BLaER1 treated with 17β-estradiol and CSF1 and Interleukin-3, amounts not matched to agents 10 nM and 100 nM (cell line): ENCODE results near the gene PANK1.

ENCODE experiments used
- H3K27ac ChIP-seq, 11 experiments: shearing (Covaris generic); formaldehyde crosslinking; 2 replicates each; pipeline ENCODE4 v1.8.1; 2022
- H3K27me3 ChIP-seq, 11 experiments: shearing (Covaris generic); formaldehyde crosslinking; 2 replicates each; pipeline ENCODE4 v1.8.1; 2022
- H3K36me3 ChIP-seq, 11 experiments: shearing (Covaris generic); formaldehyde crosslinking; 2 replicates each; pipeline ENCODE4 v1.8.1; 2022
- H3K4me1 ChIP-seq, 10 experiments: shearing (Covaris generic); formaldehyde crosslinking; 2 replicates each; pipeline ENCODE4 v1.8.1; 2022
- H3K4me2 ChIP-seq, 11 experiments: shearing (Covaris generic); formaldehyde crosslinking; 2 replicates each; pipeline ENCODE4 v1.8.1; 2022
- H3K4me3 ChIP-seq, 10 experiments: shearing (Covaris generic); formaldehyde crosslinking; 2 replicates each; pipeline ENCODE4 v1.8.1; 2022
- H3K9ac ChIP-seq, 11 experiments: shearing (Covaris generic); formaldehyde crosslinking; 2 replicates each; pipeline ENCODE4 v1.8.1; 2022
- H3K9me3 ChIP-seq, 11 experiments: shearing (Covaris generic); formaldehyde crosslinking; replicated peaks in 1 of 11; 2 replicates each; pipeline ENCODE4 v1.8.1; 2022
- H4K20me1 ChIP-seq, 11 experiments: shearing (Covaris generic); formaldehyde crosslinking; 2 replicates each; pipeline ENCODE4 v1.8.1; 2022
- Cebpa-rat ChIP-seq, 11 experiments: shearing (Covaris generic); IDR thresholded peaks; 2 replicates each; pipeline ENCODE4 v1.8.1; 2022

The PANK1 gene

DNA sequence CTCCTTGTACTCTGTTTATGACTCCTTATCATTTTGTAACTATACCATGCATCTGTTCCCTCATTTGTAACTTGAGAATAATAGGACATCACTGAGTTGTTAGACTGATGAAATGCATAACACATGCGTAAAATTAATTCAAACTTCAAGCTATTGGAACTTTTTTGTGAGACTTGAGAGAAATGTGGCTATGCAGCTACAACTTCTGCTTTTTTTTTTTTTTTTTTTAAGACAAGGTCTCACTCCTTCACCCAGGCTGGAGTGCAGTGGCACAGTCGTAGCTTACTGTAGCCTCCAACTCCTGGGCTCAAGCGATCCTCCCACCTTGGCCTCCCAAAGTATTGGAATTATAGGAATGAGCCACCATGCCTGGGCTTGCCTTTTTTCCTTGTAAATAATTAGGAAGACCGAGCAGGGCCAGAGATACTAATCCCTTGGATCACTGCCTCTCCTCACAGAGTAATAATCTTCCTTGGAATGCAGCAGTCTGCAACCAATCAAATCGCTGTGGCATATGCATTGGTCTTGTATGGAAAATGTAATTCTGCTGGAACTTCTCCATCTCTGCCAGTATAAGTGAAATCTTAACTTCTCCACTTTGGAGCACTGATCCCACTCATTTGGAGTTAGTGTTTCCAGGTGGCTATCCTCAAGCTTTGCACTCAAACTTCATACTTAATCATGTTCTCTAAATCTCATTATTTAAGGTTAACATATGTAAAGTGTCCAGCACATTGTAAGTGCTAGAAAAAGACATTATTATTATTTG, 2.0 kb upstream of the PANK1 start:
- Histone ChIP-seq H3K9ac (no peak overlapping the region), H3K4me1 (peaks cover 28 to 38% (median 31%) of the 10 kb centered on the region in 10 experiments), H3K27me3 (no peaks in the 10 kb centered on the region), H3K27ac (no peak overlapping the region), H3K36me3 (no peaks in the 10 kb centered on the region), H4K20me1 (peaks cover 0 to 9% (median 0%) of the 10 kb centered on the region in 11 experiments; a peak in 4 of 22 replicates), H3K9me3 (peaks cover 0 to 5% (median 0%) of the 10 kb centered on the region in 11 experiments; a peak in 1 of 22 replicates), H3K4me3 (no peak overlapping the region), H3K4me2 (peak overlapping the region in 6 of 11 experiments; percentile 89 to 91 (median 89); a peak in 4 of 22 replicates)
- TF ChIP-seq Cebpa-rat (IDR thresholded peaks at IDR 0.05), result no peak

DNA sequence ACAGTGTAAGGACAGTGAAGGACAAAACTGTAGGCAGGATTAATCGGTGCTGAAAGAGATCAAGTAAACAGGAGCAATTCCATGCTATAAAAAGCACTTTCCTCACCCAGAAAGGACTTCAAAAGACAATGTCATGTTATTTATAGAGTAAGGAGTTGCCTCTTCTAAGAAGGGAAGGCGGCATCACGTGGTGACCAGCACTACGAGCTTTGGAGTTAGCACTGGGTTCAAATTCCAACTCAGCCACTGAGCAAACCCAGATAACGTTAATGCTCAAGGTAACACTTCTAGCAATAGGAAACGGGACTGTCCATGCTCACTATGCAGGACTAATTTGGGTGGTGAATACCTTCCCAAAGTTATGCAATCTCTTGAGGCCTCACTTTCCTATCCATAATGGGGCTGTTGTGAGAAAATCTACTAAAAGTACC, 715 bp upstream of the PANK1 start:
- TF ChIP-seq Cebpa-rat (IDR thresholded peaks at IDR 0.05), result no peak
- peak overlapping the region in 9 of 11 experiments; percentile 79 to 92 (median 88); a peak in 18 of 22 replicates for H3K27ac ChIP-seq
- H3K9ac ChIP-seq, result peak overlapping the region in 10 of 11 experiments; percentile 72 to 91 (median 88); a peak in 20 of 22 replicates
- H3K4me3 ChIP-seq, result peak overlapping the region; percentile 79 to 95 (median 89); a peak in 19 of 20 replicates
- peak overlapping the region; percentile 73 to 93 (median 89) for H3K4me2 ChIP-seq
- H3K36me3 ChIP-seq, result no peaks in the 10 kb centered on the region; a peak in 1 of 22 replicates
- no peaks in the 10 kb centered on the region for H3K27me3 ChIP-seq
- H3K4me1 ChIP-seq, result peaks cover 23 to 31% (median 24%) of the 10 kb centered on the region in 10 experiments
- H4K20me1 ChIP-seq, result peaks cover 0 to 12% (median 0%) of the 10 kb centered on the region in 11 experiments; a peak in 4 of 22 replicates
- H3K9me3 ChIP-seq, result peaks cover 0 to 5% (median 0%) of the 10 kb centered on the region in 11 experiments; a peak in 1 of 22 replicates

DNA sequence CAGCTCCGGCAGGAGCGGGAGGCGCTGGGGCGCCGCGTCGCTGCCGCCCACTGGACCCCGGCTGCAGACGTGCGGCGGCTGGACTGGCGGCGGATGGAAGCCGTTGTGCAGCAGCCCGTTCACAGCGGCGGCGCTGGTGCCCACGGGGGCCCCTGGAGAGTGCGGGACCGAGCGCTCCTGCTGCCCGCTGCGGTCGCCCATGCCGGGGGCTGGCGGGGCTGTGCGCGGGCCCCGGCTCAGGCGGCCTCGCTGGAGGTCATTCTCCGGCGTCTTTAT, 413 bp downstream of the PANK1 start:
- Histone ChIP-seq H3K27ac (peak overlapping the region; percentile 1 to 92 (median 86); a peak in 21 of 22 replicates), H3K9me3 (peaks cover 0 to 5% (median 0%) of the 10 kb centered on the region in 11 experiments; a peak in 1 of 22 replicates), H3K9ac (peak overlapping the region; percentile 72 to 91 (median 88)), H3K4me3 (peak overlapping the region; percentile 79 to 95 (median 89)), H3K4me1 (peaks cover 23 to 31% (median 24%) of the 10 kb centered on the region in 10 experiments), H3K36me3 (peaks cover 0 to 4% (median 0%) of the 10 kb centered on the region in 11 experiments; a peak in 4 of 22 replicates), H3K4me2 (peak overlapping the region; percentile 73 to 93 (median 89)), H3K27me3 (no peaks in the 10 kb centered on the region), H4K20me1 (peaks cover 0 to 12% (median 0%) of the 10 kb centered on the region in 11 experiments; a peak in 4 of 22 replicates)
- TF ChIP-seq Cebpa-rat (IDR thresholded peaks at IDR 0.05), result no peak

DNA sequence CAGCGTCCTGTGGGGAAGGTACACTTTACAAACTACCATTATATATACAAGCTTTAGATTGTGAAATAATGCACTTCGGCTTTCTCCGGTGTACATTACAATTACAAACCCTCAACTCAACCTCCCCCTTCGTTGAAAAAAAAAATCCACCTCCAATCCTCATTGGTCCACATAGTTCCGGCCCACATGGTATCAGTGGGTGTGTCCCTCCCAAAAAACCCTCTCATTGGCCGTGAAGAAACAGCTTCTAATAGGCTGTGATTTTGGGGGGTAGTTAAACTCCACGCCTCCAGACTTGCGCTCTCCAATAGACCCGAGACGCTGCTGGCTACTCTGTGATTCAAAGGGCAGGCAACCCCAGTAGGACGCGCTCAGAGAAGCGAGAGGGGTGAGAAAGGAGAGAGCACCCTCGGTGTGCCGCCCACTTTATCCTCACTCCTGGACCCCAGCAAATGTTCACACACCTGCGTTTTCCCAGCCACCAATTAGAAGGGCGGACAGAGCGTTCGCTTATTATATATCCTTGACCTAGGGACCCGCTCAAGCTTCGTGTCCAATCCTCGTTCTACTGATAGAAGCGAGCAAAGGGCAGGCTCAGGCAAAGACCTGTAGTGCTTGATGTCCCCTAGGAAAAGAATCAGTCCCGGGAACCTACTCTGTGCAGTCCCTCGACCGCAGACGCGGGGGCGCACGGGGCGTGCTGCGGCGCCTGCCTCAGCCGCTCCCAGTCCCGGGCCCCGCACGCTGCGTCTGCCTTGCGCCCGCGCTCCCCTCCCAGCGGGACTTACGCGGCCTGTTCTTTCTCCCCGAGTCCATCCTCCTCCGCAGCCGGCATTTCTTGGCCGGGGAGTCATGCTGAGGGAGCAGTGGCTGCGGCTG, 991 bp downstream of the PANK1 start:
- Histone ChIP-seq H3K4me3 (peak overlapping the region; percentile 79 to 95 (median 89)), H4K20me1 (peaks cover 0 to 12% (median 0%) of the 10 kb centered on the region in 11 experiments; a peak in 5 of 22 replicates), H3K9me3 (peaks cover 0 to 2% (median 0%) of the 10 kb centered on the region in 11 experiments; a peak in 1 of 22 replicates), H3K27ac (peak overlapping the region; percentile 1 to 92 (median 86); a peak in 21 of 22 replicates), H3K9ac (peak overlapping the region; percentile 72 to 91 (median 88)), H3K27me3 (no peaks in the 10 kb centered on the region), H3K4me1 (peaks cover 23 to 31% (median 24%) of the 10 kb centered on the region in 10 experiments), H3K36me3 (peaks cover 0 to 10% (median 2%) of the 10 kb centered on the region in 11 experiments; a peak in 6 of 22 replicates), H3K4me2 (peak overlapping the region; percentile 73 to 93 (median 89))
- peak in 3 of 11 experiments; percentile 27 to 53 (median 46); a peak in 5 of 22 replicates for TF ChIP-seq Cebpa-rat (IDR thresholded peaks at IDR 0.05)

DNA sequence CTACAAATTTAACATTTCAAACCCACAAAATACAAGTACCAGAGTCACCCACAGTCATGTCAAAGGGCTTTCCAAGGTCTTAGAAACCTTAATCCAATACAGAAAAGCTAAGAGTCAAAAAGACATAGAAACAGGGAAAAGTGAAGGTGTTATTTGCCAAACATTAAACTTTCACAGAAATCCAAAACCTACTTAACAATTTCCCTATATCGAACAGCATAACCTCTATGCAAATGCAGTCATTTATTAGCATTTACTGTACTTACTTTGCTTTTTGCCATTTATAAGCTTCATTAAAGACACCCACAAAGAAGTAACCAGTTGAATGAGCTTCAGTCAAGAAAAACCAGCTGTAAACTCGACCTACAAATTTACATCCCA, 1.6 kb downstream of the PANK1 start:
- Histone ChIP-seq H3K4me1 (peaks cover 23 to 31% (median 24%) of the 10 kb centered on the region in 10 experiments), H3K27ac (peak overlapping the region in 9 of 11 experiments; percentile 4 to 89 (median 14); a peak in 11 of 22 replicates), H3K27me3 (no peaks in the 10 kb centered on the region), H3K9me3 (no peaks in the 10 kb centered on the region), H3K4me3 (peak overlapping the region; percentile 79 to 95 (median 89)), H3K9ac (peak overlapping the region; percentile 35 to 91 (median 80); a peak in 18 of 22 replicates), H3K4me2 (peak overlapping the region; percentile 73 to 93 (median 89)), H4K20me1 (peaks cover 0 to 12% (median 0%) of the 10 kb centered on the region in 11 experiments; a peak in 5 of 22 replicates), H3K36me3 (peaks cover 0 to 16% (median 6%) of the 10 kb centered on the region in 11 experiments; a peak in 9 of 22 replicates)
- no peak for TF ChIP-seq Cebpa-rat (IDR thresholded peaks at IDR 0.05)

DNA sequence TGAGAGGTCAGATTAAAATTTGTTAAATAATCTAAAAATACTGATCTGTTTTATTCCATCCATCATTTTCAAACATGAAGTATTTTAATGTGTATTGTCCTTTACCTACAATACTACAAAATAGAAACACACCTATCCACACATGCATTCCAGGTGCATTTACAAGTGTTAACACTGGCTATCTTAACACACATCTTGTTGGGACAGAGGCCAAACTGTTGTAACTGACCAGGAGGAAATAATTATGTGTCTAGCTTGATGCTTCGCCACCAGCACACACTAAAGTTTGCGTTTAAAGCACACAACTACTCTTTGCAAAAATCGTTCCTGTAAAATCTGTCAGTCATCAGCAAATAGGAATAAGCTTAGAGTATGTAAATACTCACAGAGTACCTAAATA, 2.8 kb downstream of the PANK1 start:
- no peak overlapping the region for H3K9ac ChIP-seq
- no peaks in the 10 kb centered on the region for H3K27me3 ChIP-seq
- H3K4me2 ChIP-seq, result peak overlapping the region in 5 of 11 experiments; percentile 73 to 89 (median 89); a peak in 3 of 22 replicates
- peaks cover 0 to 12% (median 0%) of the 10 kb centered on the region in 11 experiments; a peak in 5 of 22 replicates for H4K20me1 ChIP-seq
- H3K4me1 ChIP-seq, result peaks cover 23 to 31% (median 24%) of the 10 kb centered on the region in 10 experiments
- no peak overlapping the region for H3K4me3 ChIP-seq
- no peak overlapping the region for H3K27ac ChIP-seq
- peaks cover 0 to 27% (median 14%) of the 10 kb centered on the region in 11 experiments; a peak in 14 of 22 replicates for H3K36me3 ChIP-seq
- TF ChIP-seq Cebpa-rat (IDR thresholded peaks at IDR 0.05), result no peak
- H3K9me3 ChIP-seq, result peaks cover 0 to 3% (median 0%) of the 10 kb centered on the region in 11 experiments; a peak in 1 of 22 replicates

DNA sequence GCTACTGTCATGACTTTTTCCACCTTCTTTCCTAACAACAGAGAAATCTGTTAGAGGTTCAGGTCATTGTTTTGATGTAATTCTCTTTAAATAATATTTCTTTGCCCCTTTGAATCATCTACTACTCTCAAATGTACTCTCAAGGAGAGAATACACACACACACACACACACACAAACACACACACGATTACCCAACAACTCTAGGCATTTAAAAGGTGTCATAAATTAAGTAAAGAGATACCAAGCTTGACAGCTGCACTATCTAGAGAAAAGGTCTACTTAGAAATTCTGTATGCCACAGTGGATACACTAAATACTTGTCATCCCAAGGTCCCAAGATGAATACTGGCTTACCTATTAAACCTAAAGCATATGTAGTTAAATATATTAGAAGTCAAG, 4.8 kb downstream of the PANK1 start:
- Histone ChIP-seq H3K4me3 (no peak overlapping the region), H3K9ac (no peak overlapping the region), H3K4me2 (no peak overlapping the region), H3K27me3 (no peaks in the 10 kb centered on the region), H4K20me1 (peaks cover 0 to 12% (median 0%) of the 10 kb centered on the region in 11 experiments; a peak in 5 of 22 replicates), H3K4me1 (peaks cover 5 to 17% (median 9%) of the 10 kb centered on the region in 10 experiments), H3K9me3 (peaks cover 0 to 6% (median 0%) of the 10 kb centered on the region in 11 experiments; a peak in 2 of 22 replicates), H3K36me3 (peaks cover 5 to 46% (median 28%) of the 10 kb centered on the region in 11 experiments; a peak in 18 of 22 replicates), H3K27ac (no peak overlapping the region)
- no peak for TF ChIP-seq Cebpa-rat (IDR thresholded peaks at IDR 0.05)

DNA sequence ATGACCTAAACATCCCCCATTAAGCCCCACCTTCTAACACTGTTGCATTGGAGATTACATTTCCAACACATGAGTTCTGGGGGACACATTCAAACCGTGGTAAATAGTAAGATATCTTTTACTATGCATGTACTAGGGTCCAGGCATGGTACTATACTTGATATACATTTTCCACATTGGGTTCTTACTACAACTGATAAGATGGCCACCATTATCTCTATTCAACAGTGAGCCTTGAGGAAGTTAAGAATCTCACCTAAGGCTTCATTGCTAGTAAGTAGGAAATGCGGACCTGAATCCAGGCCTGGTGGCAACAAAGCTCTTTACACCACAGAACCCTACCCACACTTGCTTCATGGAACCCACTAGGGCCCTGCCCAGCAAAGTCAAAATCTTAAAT, 5.7 kb downstream of the PANK1 start:
- peaks cover 0 to 6% (median 0%) of the 10 kb centered on the region in 11 experiments; a peak in 2 of 22 replicates for H3K9me3 ChIP-seq
- peaks cover 9 to 55% (median 36%) of the 10 kb centered on the region in 11 experiments; a peak in 20 of 22 replicates for H3K36me3 ChIP-seq
- no peaks in the 10 kb centered on the region for H3K27me3 ChIP-seq
- H3K9ac ChIP-seq, result no peak overlapping the region
- no peak overlapping the region for H3K4me3 ChIP-seq
- peaks cover 5 to 17% (median 9%) of the 10 kb centered on the region in 10 experiments; a peak in 17 of 20 replicates for H3K4me1 ChIP-seq
- no peak overlapping the region for H3K27ac ChIP-seq
- peaks cover 0 to 12% (median 0%) of the 10 kb centered on the region in 11 experiments; a peak in 5 of 22 replicates for H4K20me1 ChIP-seq
- no peak overlapping the region for H3K4me2 ChIP-seq
- no peak for TF ChIP-seq Cebpa-rat (IDR thresholded peaks at IDR 0.05)
